Nasal cavity respiratory epithelium epithelial cell of viscerocranial mucosa (primary cell): ENCODE measurements around the gene CRYGD. TPM values are rescaled to one million over a fixed set of nuclear protein-coding genes. Genes with fewer than 3 reads are reported as not detected.

Source experiments
- total RNA-seq: library from RNA; depleted of rRNA; stranded (reverse); fragments of >200 nt; gene quantifications from 2 replicates; pipeline ENCODE4 v1.2.3, GENCODE V29; 2014

The CRYGD gene
- total RNA-seq, result not detected in 2 replicates

DNA sequence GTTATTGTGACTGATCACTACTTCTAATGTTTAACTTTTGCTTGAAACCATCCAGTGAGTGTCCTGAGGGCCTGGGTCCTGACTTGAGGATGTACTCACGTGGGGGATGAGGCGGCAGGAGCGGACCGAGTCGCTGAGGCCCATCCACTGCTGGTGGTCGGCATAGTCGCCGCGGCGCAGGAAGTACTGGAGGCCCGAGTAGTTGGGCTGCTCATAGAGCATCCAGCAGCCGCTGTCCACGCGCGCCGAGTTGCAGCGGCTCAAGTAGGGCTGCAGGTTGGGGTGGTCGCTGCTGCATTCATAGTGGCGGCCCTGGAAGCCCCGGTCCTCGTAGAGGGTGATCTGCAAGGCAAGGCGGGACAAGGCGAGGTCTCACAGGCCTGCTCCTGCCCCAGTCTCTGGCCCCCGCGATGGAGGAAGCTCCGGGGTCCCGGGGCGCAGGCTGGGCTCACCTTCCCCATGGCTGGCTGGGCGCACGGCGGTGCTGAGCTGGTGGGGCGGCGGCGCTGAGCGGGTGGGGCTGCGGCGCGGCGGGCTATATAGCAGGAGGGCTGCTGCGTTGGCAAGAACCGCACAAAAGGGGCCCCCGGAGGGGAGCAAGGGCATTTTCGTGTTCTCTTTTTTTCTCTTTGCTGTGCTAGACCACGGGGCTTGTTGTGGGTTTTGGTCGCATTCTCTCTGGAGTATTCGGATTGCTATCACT, at the start of gene CRYGD:
Gene CRYGD, minus strand, starts transcription at position 512 of the 703 bp plus-strand sequence. Its CDS starts 51 bp downstream, at position 461.

DNA sequence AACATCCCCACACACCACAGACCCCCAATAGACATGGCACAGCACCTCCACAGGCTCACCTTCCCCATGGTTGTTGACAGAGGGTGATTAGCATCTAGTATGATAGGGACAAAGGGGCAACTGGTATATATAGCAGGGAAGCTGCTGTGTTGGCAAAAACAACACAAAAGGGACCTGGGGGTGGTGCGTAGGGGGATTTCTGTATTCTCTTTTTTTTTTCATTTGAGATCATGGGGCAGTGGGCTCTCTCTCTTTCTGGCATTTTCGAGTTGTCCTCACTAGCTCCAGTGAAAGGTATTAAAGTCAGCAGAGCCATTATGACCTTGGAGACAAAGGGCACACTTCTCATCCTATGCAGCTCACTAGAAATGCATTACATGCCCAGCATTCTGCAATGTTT, 39.2 kb upstream of the CRYGD start, which contains the start of gene CRYGA:
Gene CRYGA, minus strand, starts transcription at position 101 of the 400 bp plus-strand sequence. Its CDS starts 33 bp downstream, at position 68.

DNA sequence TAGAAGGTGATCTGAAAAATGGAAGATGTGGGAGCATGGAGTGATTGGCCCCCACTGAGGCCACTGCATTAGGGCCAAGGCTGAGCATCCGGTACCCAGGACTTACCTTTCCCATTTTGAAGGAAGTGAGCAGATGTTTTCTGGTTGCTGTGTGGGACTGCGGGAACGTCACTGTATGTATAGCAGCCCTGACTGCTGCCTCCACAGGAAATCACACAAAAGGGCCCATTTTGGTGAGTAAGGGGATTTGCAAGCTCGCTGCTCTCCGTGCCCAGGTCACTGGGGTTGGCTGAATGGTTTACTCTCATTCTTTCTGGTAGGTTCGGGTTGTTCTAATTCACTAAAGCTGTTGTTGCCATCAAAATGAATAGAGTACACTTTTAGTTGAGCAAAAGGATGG, 21.7 kb upstream of the CRYGD start, which contains the start of gene CRYGB:
Gene CRYGB, minus strand, starts transcription at position 153 of the 400 bp plus-strand sequence. Its CDS starts 38 bp downstream, at position 115.

DNA sequence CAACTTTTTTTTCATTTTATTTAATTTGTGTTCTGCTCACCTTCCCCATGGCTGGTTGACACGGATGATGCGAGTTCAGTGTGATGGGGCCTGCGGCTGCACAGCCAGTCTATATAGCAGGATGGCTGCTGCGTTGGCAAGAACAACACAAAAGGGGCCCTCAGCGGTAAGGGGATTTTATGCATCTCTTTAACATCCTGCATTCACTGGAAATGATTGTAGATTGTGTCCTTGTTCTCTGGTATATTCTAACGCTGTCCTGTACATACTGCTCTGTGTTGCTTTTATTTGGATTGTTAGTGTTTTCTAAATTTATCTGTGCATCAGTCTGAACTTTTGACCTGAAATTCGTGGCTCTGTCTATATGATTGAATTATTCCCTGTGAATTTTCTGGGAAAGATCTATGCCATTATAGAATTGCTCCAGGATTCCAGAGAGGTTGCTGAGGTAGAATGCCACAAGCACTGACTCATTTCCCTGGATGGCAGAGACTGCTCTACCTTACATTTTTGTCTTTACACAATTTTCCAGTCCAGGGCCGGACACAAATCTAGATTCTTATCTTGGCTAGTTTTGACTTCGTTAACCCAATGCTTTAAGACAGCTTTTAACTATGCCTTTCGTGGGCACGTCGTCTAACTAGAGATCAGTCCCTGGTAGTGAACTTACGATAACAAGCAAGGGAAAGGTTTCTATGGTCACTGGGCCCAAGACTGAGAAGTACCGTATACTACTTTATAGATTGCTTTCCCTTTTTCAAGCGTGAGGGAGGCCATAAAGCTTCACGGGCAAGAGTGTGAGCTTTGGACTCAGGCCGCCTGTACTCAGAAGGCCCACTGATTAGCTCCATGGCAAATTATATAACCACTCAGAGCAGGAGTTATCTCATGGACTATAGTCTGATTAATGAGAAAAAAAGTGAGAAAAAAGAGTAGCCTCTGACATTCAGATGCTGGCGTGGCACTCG, 5.7 kb upstream of the CRYGD start, which contains the start of gene CRYGC:
Gene CRYGC, minus strand, starts transcription at position 85 of the 968 bp plus-strand sequence. Its CDS starts 36 bp downstream, at position 49.

Other genes starting within 250 kb of the CRYGD start
- 11.3 and 14.5 TPM in 2 replicates for gene PLEKHM3, start 99.0 kb downstream of the CRYGD start, total RNA-seq
- gene CRYGC, start 5.3 kb upstream of the CRYGD start, total RNA-seq, result not detected in 2 replicates
- gene CRYGB, start 21.6 kb upstream of the CRYGD start, total RNA-seq, result not detected in 2 replicates
- gene CRYGA, start 39.1 kb upstream of the CRYGD start, total RNA-seq, result not detected in 2 replicates
- gene C2orf80, start 65.5 kb upstream of the CRYGD start, total RNA-seq, result not detected in 2 replicates
- 306 and 350 TPM in 2 replicates for gene IDH1, start 130.5 kb upstream of the CRYGD start, total RNA-seq
- 30.4 and 40.1 TPM in 2 replicates for gene PIKFYVE, start 141.7 kb upstream of the CRYGD start, total RNA-seq